CD4-positive, alpha-beta T cell treated with Interleukin-10 for 1 hour (primary cell): ENCODE results near the gene ZNF333.

Source experiments
- DNase-seq: peaks from one replicate; pipeline ENCODE4 v3.0.0-alpha.2; 2020

Gene ZNF333

DNA sequence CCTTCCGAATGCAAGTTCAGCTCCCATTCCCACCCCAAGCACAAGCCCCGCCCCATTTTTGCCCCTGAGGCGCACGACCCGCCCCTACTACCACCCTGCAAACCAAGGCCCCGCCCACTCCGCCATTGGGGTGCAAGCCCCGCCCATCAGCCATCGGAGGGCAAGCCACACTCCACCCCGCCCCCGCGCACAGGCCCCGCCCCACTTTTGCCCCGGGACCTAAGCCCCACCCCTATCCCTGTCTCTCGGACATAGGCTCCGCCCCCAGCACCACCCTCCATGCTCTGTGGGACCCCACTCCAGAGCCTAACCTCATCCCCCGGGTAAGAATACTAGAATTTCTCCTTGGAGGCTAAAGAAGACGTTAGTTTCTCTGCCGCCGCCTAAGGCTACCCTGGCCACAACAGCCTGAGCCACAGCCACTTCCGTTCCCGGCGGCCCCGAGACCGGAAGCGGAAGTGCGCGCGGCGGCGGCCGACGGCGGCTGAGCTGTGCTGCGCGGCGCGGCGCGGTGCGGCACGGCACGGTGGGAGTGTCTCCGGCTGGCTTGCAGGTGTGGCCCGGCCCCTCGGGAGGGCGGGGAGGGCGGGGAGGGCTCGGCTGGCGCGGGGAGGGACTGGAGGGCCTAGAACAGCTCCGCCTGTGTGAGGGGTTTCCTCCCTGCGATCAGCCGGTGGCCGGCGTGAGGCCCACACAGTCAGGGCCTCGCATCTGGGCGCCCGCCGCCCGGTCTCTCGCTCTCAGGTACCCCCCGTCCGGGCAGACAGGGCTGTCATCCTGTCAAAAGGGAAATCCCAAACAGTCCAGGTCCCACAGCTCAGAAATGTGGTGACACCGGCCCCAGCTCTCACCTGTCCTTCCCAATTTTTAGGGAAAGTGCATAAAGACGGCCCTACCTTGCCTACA lies at the start of gene ZNF333:
TSS of gene ZNF333 (plus strand) at position 451 of the 906 bp plus-strand sequence. CDS start 3,444 bp downstream, outside the sequence.
- DNase-seq = peak; percentile 96

DNA sequence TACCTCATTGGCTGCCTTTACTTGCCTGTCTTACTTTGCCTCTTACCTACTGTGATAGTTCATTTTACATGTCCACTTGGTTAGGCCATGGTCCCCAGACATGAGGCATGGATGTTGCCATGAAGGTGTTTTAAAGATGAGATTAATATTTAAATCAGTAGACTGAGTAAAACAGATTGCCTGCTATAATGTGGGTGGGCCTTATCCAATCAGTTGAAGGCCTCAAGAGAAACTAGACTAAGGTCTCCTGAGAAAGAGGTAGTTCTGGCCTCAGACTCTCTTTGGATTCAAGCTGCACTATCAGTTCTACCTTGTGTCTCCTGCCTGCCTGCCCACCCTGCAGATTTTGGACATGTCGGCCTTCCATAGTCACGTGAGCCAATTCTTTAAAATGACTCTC lies 41.3 kb upstream of the ZNF333 start:
- DNase-seq = no peak

DNA sequence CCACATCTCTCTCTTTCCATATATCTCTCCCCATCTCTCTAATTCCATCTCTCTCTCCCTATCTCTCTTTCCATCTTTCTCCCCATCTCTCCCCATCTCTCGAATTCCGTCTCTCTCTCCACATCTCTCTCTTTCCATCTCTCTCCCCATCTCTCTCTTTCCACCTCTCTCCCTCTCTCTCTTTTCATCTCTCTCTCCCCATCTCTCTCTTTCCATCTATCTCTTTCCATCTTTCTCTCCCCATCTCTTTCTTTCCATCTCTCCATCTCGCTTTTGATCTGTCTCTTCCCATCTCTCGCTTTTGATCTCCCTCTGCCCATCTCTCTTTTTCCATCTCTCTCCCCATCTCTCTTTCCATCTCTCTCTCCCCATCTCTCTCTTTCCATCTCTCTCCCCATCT lies 40.8 kb upstream of the ZNF333 start:
- no peak for DNase-seq

DNA sequence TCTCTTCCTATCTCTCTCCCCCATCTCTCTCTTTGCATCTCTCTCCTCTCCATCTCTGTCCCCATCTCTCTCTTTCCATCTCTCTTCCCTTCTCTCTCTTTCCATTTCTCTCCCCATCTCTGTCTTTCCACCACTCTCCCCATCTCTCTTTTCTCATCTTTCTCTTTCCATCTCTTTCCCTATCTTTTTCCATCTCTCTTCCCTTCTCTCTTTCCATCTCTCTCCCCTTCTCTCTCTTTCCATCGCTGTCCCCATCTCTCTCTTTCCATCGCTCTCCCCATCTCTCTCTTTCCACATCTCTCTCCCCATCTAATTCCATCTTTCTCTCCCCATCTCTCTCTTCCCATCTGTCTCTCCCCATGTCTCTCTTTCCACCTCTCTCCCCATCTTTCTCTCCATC lies 39.7 kb upstream of the ZNF333 start:
- no peak for DNase-seq

DNA sequence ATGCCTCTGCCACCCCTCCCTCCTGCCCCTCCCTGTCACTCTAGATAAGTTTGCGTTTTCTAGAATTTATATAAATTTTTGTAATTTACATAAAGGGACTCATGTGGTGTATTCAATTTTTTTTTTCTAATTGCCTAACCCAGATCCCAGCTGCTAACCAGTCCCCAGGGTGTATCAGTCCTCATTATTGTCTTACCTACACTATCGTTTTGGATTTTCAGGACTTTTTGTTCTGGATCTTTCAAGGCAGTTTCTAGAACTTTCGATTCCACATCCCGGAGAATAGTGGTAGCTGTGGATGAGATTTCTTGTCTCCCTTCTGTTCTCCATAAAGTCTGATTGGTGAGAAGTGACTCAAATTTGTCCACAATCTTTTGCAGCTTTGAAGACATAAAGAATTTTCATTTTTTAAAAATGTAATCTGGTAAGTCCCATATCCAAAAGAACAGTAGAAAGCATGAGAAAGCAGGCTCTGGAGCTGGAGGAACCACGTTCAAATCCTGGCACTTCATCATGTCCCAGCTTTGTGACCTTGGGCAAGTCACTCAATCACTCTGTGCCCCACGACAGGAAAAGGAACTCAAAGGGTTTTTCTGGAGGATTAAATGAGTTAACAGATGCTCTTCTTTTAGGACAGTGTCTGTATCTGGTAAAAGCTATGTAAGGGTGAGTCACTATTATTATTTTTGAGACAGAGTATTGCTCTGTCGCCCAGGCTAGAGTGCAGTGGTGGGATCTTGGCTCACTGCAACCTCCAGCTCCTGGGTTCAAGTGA lies 34.9 kb upstream of the ZNF333 start:
- no peak for DNase-seq

DNA sequence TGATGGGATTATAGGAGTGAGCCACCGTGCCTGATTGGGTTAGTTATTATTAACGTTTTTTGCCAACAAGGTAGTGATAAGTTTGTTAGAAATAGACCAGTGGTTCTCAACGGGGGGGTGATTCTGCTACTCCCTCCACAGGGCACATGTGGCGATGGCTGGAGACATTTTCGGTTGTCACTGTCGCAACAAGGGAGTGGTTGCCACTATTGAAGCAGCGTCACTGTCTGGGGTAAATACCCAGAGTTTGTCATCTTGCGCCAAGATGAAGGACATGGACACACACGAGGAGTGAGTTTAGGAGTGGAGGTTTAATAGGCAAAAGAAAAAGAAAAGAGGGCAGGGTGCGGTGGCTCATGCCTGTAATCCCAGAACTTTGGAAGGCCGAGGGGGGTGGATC lies 34.1 kb upstream of the ZNF333 start:
- no peak for DNase-seq

DNA sequence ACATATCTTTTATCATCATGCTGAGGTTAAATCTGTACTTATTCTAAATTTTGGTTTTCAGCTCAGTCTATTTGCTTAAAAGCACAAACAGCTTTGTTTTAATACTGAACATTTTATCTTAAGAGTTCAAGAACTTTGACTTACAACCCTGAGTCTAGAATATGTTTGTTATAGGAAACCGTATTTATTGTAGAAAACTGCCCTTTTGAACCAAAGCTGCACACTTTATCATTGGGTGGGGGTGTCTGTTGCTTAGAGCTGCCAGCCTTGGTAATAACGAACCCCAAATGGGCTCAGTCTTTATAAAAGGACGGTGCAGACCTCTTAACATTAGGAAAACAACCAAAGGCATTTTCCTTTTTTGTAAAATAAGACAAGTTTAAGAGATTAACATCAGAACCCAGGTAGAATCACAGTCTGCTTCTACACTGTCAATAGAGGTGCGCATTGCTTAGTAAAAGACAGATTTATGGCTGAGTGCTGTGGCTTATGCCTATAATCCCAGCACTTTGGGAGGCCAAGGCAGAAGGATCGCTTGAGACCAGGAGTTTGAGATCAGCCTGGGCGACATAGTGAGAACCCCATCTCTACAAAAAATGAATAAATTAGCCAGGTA lies 29.9 kb upstream of the ZNF333 start:
- no peak for DNase-seq

DNA sequence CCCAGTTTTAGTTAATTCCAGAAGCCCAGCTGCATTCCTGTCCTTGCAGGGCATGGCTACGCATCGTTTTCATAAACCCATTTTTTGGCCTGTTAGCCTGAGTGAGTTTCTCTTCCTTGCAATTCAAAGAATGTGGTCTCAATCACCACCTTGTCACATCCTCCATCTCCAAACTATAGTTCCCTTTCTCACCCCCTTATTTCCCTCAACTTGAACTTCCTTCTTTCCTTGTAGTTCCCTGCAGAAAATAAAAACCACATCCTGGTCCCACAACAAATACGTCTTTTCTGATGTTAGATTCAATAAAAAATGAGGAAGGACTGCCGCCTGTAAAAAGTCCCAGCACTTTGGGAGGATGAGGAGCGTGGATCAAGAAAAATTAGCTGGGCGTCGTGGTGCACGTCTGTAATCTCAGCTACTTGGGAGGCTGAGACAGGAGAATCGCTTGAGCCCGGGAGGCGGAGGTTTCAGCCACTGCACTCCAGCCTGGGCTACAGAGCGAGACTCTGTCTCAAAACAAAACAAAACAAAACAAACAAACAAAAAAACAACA lies 28.4 kb upstream of the ZNF333 start:
- DNase-seq = no peak

DNA sequence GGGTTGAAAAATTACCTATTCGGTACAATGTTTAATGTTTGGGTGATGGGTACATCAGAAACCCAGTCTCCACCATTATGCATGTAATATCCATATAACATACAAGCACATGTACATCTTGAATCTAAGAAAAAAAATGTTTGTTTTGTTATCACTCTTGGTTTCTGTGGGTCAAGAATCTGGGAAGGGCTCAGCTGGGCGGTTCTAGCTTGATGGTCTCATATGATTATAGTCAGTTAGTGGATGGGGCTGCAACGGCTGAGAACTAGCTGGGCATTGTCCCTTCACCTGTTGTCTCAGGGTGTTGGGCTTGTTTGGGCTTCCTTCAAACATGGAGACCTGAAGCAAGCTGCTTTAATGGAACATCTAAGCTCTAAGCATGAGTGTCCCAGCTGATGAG lies 19.9 kb upstream of the ZNF333 start:
- DNase-seq = no peak

DNA sequence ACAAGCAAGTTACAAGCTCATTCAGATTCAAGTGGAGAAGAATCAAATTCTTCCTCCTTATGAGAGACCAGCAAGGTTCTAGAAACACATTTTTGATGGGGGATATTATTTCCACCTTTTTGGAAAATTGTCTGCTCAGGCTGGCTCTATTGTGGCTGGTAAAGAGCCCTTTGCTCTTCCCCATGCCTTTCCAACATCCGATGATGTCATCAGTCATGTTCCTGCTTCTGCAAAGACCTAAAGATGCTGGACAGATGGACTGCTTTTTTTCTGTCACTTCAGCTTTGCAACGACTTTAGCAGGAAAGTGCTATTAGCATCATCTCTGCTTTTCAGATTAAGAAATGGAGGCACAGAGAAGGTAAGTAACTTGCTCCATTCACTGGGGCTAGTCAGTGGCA lies 19.4 kb upstream of the ZNF333 start:
- DNase-seq = no peak

DNA sequence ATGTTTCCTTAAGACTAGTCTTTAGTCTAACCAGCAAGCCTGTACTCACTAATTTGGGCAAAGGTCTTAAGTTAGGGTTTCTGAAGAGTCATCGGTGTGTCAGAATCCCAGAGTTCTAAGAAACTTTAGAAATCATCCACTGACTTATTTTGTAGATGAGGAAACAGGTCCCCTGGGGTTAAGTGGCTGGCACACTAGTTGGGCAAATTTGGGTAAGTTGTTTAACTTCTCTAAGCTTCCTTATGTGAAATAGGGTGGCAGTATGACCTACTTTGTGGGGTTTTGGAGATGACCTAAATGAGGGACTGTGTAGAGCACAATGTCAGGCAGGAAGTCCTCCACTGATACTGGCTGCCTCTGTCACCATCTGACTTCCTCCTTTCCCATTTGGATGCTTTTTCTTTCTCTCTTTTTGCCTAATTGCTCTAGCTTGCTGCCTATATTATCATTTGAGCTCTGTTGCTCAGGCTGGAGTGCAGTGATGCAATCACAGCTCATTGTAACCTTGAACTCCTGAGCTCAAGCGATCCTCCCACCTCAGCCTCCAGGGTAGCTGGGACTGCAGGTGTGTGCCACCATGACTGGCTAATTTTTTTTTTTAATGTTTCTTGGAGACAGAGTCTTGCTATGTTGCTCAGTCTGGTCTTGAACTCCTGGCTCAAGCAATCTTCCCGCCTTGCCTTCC lies 17.5 kb upstream of the ZNF333 start:
- DNase-seq = peak; percentile 34

DNA sequence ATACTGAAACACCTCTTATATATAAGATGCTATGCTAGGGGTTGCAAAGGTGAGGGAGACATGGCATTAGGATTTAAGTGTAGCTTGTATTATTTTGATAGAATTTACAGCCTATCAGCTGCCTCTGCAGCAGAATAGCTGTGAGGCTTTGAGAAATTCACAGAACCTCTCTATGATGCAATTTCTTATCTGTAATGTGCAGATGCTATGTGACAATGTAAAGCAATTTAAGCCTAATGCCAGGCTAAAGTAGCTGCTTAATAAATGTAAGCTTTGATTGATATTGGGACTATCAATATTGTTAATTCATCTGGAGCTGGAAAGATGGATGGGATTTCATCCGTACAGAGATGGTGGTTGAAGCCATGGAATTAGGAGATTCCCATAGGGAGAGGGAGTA lies 16.8 kb upstream of the ZNF333 start:
- DNase-seq = no peak

DNA sequence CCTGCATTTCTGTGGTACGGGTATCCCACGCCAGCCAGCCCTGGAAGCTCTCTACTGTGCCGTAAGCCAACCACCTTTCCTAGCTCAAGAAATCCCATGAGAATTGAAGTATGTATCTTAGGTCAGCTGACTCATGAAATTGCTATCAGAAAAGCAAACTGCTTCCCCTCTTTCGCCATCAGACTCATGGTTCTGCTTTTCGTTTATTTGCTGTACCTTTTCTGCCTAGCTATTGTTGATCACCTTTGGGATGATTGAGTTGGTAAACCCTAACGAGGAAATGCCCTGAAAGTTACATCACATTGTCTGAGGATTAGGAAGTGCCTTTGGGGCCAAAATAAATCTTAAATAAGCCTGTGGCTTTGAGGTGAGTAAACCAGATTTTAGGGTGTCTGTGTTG lies 15.1 kb upstream of the ZNF333 start, which contains the start of gene ADGRE3:
TSS of gene ADGRE3 (minus strand) at position 81 of the 400 bp plus-strand sequence. CDS start at position 7, 74 bp downstream.
- DNase-seq = no peak

DNA sequence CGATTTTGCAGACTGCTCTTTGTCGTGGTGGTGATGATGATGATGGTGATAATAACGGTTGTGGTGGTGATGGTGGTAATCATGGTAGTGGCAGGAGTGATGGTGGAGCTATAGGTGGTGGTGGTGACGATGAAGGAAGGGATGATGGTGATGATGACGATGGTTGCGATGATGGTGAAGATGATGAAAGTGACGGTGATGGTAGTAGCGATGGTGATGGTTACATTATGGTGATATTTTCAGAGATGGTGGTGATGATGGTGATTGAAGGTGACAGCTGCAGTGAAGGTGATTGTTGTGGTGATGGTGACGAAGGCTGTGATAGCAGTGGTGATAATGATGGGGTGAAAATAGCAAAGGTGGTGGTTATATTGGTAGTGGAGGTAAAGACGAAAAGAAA lies 13.1 kb upstream of the ZNF333 start:
- no peak for DNase-seq

DNA sequence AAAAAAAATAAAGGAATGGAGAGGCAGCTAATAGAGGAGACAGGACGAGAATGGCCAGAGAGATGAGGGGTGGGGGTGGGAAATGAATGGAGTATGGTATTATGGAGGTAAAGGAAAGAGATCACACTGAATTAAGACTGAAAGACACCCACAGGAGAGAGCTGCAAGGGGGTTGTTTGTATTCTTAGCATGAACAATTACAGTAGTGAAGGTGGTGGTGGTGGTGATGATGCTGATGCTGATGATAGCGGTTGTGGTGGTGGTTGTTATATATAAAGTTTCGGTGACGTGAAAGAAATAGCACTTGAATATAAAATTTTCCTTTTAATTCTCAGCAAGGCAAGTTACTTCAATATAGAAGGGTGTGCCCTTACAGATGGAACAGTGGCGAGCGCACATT lies 12.4 kb upstream of the ZNF333 start:
- DNase-seq = no peak

DNA sequence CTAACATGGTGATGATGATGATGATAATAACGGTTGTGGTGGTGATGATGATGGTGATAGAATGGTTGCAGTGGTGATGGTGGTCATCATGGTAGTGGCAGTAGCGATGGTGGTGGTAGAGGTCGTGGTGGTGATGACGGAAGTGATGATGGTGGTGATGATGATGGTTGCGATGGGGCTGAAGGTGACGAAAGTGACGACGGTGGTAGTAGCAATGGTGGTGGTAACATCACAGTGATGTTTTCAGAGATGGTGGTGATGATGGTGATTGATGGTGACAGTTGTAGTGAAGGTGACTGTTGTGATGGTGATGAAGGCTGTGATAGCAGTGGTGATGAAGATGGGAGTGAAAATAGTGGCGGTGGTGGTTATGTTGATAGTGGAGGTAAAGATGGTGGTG lies 11.6 kb upstream of the ZNF333 start:
- DNase-seq = no peak

DNA sequence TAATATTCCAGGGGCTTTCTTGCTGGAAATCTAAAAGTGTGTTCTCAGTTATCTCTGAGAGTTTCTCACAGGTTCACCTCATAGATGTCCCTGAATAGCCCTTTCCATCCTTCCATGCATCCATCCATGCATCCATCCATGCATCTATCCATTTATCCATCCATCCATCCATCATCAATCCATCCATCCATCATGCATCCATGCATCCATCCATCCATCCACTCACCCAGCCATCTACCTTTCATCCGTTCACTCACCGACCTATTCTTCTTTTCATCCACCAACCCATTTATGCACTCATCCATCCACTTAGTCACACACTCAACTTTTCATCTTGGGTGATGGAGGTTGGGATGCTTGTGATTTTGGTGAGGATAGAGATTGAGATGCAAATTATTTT lies 7.8 kb upstream of the ZNF333 start:
- no peak for DNase-seq

DNA sequence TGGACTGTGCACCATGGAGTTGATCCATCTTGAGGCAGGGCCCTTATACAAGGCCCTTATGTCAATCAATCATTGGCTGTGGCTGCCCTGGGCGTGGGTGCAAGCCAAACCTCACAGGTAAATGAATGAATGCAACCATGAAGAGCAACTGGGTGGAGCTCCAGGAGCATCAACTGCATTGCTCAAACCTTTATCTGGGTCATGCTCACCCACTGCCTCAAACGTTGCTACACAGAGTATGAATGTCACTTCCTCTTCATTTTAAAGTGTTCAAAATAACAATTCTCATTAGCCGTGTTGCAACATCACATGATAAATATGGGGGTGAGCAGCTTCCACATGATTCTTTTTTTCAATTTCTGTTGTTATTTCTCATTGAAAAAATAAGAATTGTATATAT lies 6.4 kb upstream of the ZNF333 start:
- peak; percentile 19 for DNase-seq

DNA sequence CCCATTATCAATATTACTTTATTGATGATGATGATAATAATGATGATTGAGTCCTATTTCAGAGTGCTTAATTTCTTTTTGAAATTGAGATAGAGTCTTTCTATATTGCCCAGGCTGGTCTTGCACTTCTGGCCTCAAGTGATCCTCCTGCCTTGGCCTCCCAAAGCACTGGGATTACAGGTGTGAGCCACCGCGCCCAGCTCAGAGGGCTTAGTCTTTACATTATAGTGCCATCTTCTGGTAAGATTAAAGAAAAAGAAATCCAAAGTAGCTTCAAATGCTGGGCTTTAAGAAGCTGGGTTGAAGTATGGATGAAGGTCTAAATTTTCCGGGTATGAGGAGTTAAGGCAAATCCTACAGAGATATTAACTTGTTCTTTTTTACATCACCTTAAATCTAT lies 3.4 kb upstream of the ZNF333 start:
- peak; percentile 51 for DNase-seq

DNA sequence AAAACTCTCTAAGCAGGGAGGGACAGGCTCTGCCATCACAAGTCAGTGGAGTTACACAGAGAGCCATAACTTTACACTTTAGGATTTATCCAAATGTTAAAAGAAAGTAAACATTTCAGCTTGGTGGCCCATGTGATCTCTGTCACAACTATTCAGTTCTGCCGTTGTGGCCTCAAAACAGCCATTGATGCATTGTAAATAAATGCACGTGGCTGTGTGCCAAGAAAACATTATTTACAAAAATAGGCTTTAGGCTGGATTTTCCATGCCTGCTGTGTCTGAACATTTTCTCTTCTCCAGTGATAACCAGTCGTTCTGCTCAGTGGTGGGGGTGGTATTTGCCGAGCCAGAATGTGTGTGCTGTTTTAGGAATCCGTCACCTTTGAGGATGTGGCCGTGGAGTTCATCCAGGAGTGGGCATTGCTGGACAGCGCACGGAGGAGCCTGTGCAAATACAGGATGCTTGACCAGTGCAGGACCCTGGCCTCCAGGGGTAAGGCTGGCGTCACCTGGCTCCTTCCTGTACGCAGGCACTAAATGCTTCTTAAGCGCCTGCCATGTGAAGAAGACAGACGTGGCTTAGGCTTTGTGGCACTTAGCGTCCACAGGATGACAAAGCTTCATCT lies 4.9 kb downstream of the ZNF333 start:
- DNase-seq = no peak

DNA sequence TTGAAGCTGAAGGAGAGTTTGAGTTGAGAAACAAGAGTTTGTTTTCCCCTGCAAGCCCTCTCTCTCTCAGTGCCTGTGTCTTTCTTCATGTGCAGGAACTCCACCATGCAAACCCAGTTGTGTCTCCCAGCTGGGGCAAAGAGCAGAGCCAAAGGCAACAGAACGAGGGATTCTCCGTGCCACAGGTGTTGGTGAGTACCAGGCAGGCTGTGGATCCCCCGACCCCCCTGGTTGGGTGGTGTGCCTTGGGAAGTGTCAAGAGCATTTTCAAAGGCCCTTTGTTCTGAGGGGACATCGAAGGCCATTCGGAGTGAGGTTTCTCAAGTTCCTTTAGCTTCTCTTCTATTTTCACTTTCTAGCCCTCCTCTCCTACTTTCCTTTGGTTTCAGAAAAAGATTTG lies 5.6 kb downstream of the ZNF333 start:
- no peak for DNase-seq

DNA sequence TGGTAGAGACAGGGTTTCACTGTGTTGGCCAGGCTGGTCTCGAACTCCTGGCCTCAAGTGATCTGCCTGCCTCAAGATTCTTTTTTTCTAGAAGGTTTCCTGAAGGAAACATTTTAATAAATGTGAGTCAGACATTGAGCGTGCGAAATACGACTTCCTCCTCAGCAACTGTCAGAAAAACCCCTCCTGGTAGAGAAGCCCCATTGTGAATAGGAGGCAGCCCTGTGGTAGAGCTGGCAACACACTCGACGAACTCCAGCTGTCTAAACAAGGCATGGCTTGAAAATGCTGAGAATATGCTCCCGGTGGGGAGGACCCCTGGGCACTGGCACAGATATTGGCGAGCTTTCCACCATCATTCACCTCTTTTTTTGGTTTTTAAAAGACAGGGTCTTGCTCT lies 9.8 kb downstream of the ZNF333 start:
- no peak for DNase-seq
